Activated effector memory CD4-positive, alpha-beta T cell treated with anti-CD3 and anti-CD28 coated beads, Interleukin-2, amount 50 U/mL, for 16 hours (primary cell): Measurements from ENCODE around the gene IL37.

Experiments
- DNase-seq: peaks from one replicate; pipeline ENCODE4 v3.0.0-alpha.2; 2020

The IL37 gene

GRCh38 chr2:112910865-112911264, at the start of gene IL37:
Gene IL37 (plus strand): TSS chr2:112911165. CDS start chr2:112913013, 1,848 bp downstream.
- DNase-seq: no peak

GRCh38 chr2:112864072-112864471, 46.9 kb upstream of the IL37 start:
- no peak for DNase-seq

- no peak for DNase-seq
Measured at GRCh38 chr2:112866128-112866835, 44.7 kb upstream of the IL37 start.

GRCh38 chr2:112867701-112868631, 43.0 kb upstream of the IL37 start:
- no peak for DNase-seq

GRCh38 chr2:112869258-112869842, 41.6 kb upstream of the IL37 start:
- no peak for DNase-seq

- no peak for DNase-seq
Measured at GRCh38 chr2:112870841-112871835, 39.8 kb upstream of the IL37 start.

GRCh38 chr2:112876257-112876970, 34.6 kb upstream of the IL37 start:
- no peak for DNase-seq

- no peak for DNase-seq
Measured at GRCh38 chr2:112876971-112877361, 34.0 kb upstream of the IL37 start.

GRCh38 chr2:112877423-112877822, 33.5 kb upstream of the IL37 start:
- no peak for DNase-seq

GRCh38 chr2:112879491-112880041, 31.4 kb upstream of the IL37 start:
- DNase-seq: no peak

GRCh38 chr2:112880091-112880531, 30.9 kb upstream of the IL37 start:
- no peak for DNase-seq

- DNase-seq: no peak
Measured at GRCh38 chr2:112880696-112881095, 30.3 kb upstream of the IL37 start.

GRCh38 chr2:112881217-112881985, 29.6 kb upstream of the IL37 start:
- peak; percentile 70 for DNase-seq

GRCh38 chr2:112883669-112884068, 27.3 kb upstream of the IL37 start:
- DNase-seq: no peak

GRCh38 chr2:112884869-112885505, 26.0 kb upstream of the IL37 start:
- peak; percentile 89 for DNase-seq

- no peak for DNase-seq
Measured at GRCh38 chr2:112885506-112885902, 25.5 kb upstream of the IL37 start.

GRCh38 chr2:112886291-112886690, 24.7 kb upstream of the IL37 start:
- DNase-seq: no peak

GRCh38 chr2:112887964-112888749, 22.8 kb upstream of the IL37 start:
- DNase-seq: no peak

GRCh38 chr2:112889976-112890375, 21.0 kb upstream of the IL37 start:
- no peak for DNase-seq
